A549 (cell line): Measurements from ENCODE around the gene ZNF100. TPM values are rescaled to one million over a fixed set of nuclear protein-coding genes. Genes with fewer than 3 reads are reported as not detected.
"Not testable (repeated sequence)": the region's sequence is repeated elsewhere in the genome, so short reads cannot be mapped to it uniquely, and the experiment has no call there.

Experiments
- ATAC-seq, 2 experiments: fragments of 200-7000 bp in 1 of 2; fragments of >200 bp in 1 of 2; cut with Nextera tagmentation in 1 of 2; cut with Tn5 transposase in 1 of 2; 3 replicates each; pipeline versions ENCODE4 v1.8.0 to v1.9.1; 2018 to 2020; ENCODE audit warnings: mild to moderate bottlenecking in 1 of 2, moderate library complexity in 1 of 2
- CTCF ChIA-PET: fragments of 300-600 bp; sonication (Branson Sonifier 250); formaldehyde crosslinking; extraction: SDS; loops from one replicate; lab custom pipeline; 2021; ENCODE audit warnings: antibody characterized with exemption, inconsistent platforms; lab: Yijun Ruan, JAX
- POLR2A ChIA-PET: fragments of 350-600 bp; formaldehyde crosslinking; extraction: SDS; loops from one replicate; lab custom pipeline; 2021; ENCODE audit warnings: antibody characterized with exemption, inconsistent platforms; lab: Yijun Ruan, JAX
- DNase-seq, 2 experiments: peaks; one replicate each; pipeline versions ENCODE4 v3.0.0 to v3.0.0-alpha.2; 2011 to 2016; ENCODE audit warnings: low read depth in 1 of 2, low spot score in 1 of 2
- FAIRE-seq: peaks from 2 replicates; lab custom pipeline; 2011; peaks lifted over from hg19 to GRCh38; lab: Jason Lieb, UNC
- H3K27ac ChIP-seq, 2 experiments: fragments of >200 bp; sonication (Bioruptor Twin); formaldehyde crosslinking; 3 replicates each; pipeline ENCODE4 v1.5.1; 2016 to 2017
- H3K4me1 ChIP-seq: fragments of >200 bp; sonication (Bioruptor Twin); formaldehyde crosslinking; 3 replicates; pipeline ENCODE4 v1.6.1; 2016
- H3K4me2 ChIP-seq: fragments of >200 bp; sonication (Bioruptor Twin); formaldehyde crosslinking; 3 replicates; pipeline ENCODE4 v1.6.1; 2016
- H3K4me3 ChIP-seq: fragments of >200 bp; sonication (Bioruptor Twin); formaldehyde crosslinking; 3 replicates; pipeline ENCODE4 v1.5.1; 2016
- H3K9me3 ChIP-seq: fragments of >200 bp; sonication (Bioruptor Twin); formaldehyde crosslinking; 3 replicates; pipeline ENCODE4 v1.6.1; 2016
- BHLHE40 ChIP-seq: IDR thresholded peaks from 2 replicates; pipeline ENCODE4 v1.6.1; 2012; ENCODE audit warnings: low read depth, low read length, inconsistent platforms
- CEBPB ChIP-seq, 2 experiments: fragments of >200 bp in 1 of 2; sonication (Bioruptor Twin) in 1 of 2; formaldehyde crosslinking in 1 of 2; IDR thresholded peaks; 2 replicates each; pipeline ENCODE4 v1.6.1; 2012 to 2016
- EHMT2 ChIP-seq: fragments of 200-600 bp; sonication (generic); IDR thresholded peaks from 2 replicates; pipeline ENCODE4 v1.6.1; 2016; ENCODE audit warnings: antibody characterized with exemption, low read depth, mild to moderate bottlenecking, moderate library complexity
- EP300 ChIP-seq, 2 experiments: fragments of >200 bp; sonication (Bioruptor Twin); formaldehyde crosslinking; IDR thresholded peaks; 2 replicates in 1 of 2; 3 replicates in 1 of 2; pipeline ENCODE4 v1.6.1; 2016 to 2017
- FOXS1 ChIP-seq: fragments of 250-450 bp; sonication (Bioruptor Pico); IDR thresholded peaks from 2 replicates; pipeline ENCODE4 v1.5.0; 2020; ENCODE audit warnings: mild to moderate bottlenecking, moderate library complexity
- HOXA7 ChIP-seq: fragments of 250-450 bp; sonication (Bioruptor Pico); IDR thresholded peaks from 2 replicates; pipeline ENCODE4 v1.5.0; 2020; ENCODE audit warnings: mild to moderate bottlenecking, moderate library complexity
- HOXB13 ChIP-seq: fragments of 250-450 bp; sonication (Bioruptor Pico); IDR thresholded peaks from 2 replicates; pipeline ENCODE4 v1.5.0; 2020; ENCODE audit warnings: low read depth, mild to moderate bottlenecking, moderate library complexity
- JUN ChIP-seq, 2 experiments: fragments of >200 bp; sonication (Bioruptor Twin); formaldehyde crosslinking; IDR thresholded peaks; 2 replicates in 1 of 2; 3 replicates in 1 of 2; pipeline ENCODE4 v1.6.1; 2016 to 2017
- JUNB ChIP-seq: fragments of >200 bp; sonication (Bioruptor Twin); formaldehyde crosslinking; IDR thresholded peaks from 2 replicates; pipeline ENCODE4 v1.6.1; 2016
- MAFK ChIP-seq: fragments of 450-650 bp; IDR thresholded peaks from 2 replicates; pipeline ENCODE4 v1.6.1; 2014; ENCODE audit not compliant: partially characterized antibody
- MYC ChIP-seq: IDR thresholded peaks from 2 replicates; pipeline ENCODE4 v1.6.1; 2012; ENCODE audit warnings: mild to moderate bottlenecking, inconsistent platforms, low read length, improper control_type of control experiment, borderline replicate concordance
- NPAS2 ChIP-seq: fragments of 250-450 bp; sonication (Bioruptor Pico); IDR thresholded peaks from 2 replicates; pipeline ENCODE4 v1.8.0; 2022; ENCODE audit warnings: mild to moderate bottlenecking, moderate library complexity, borderline replicate concordance
- PHF8 ChIP-seq: fragments of 200-600 bp; sonication (generic); IDR thresholded peaks from 2 replicates; pipeline ENCODE4 v1.6.1; 2016; ENCODE audit warnings: low read depth, mild to moderate bottlenecking, antibody characterized with exemption, moderate library complexity, borderline replicate concordance
- RAD21 ChIP-seq, 2 experiments: fragments of >200 bp in 1 of 2; sonication (Bioruptor Twin) in 1 of 2; formaldehyde crosslinking in 1 of 2; IDR thresholded peaks in 1 of 2; conservative IDR thresholded peaks in 1 of 2; 2 replicates in 1 of 2; 3 replicates in 1 of 2; pipeline ENCODE4 v1.6.1; 2012 to 2018; ENCODE audit warnings: inconsistent platforms in 1 of 2
- SMC3 ChIP-seq: fragments of >200 bp; sonication (Bioruptor Twin); formaldehyde crosslinking; IDR thresholded peaks from 3 replicates; pipeline ENCODE4 v1.6.1; 2018; ENCODE audit warnings: inconsistent platforms
- ZC3H11A ChIP-seq: fragments of 450-650 bp; IDR thresholded peaks from 2 replicates; pipeline ENCODE4 v1.6.1; 2014; ENCODE audit warnings: antibody characterized with exemption, mild to moderate bottlenecking
- ZFP36 ChIP-seq: fragments of 450-650 bp; IDR thresholded peaks from 2 replicates; pipeline ENCODE4 v1.6.1; 2014; ENCODE audit warnings: borderline replicate concordance; ENCODE audit not compliant: partially characterized antibody
- whole genome bisulfite sequencing: methylation state at CpG from one replicate; pipeline ENCODE4 v1.1.6; 2017; ENCODE audit errors: missing lambda C conversion rate; 5-methylcytosine and 5-hydroxymethylcytosine counted together
- polyA minus RNA-seq: library from RNA; depleted of rRNA, polyadenylated mRNA; stranded (reverse); fragments of >200 nt; gene quantifications from 2 replicates; pipeline ENCODE4 v1.2.3, GENCODE V29; 2011; rRNA and poly(A)+ RNA removed
- polyA plus RNA-seq, 4 experiments: library from polyadenylated mRNA; depleted of rRNA in 3 of 4; stranded (reverse); fragments of >200 nt; fragmentation: RNase III in 1 of 4; extraction: RNeasy Plus Mini Kit Qiagen cat#74134 plus additional on column Dnase treatment in 1 of 4; gene quantifications; 2 replicates in 3 of 4; 3 replicates in 1 of 4; pipeline ENCODE4 v1.2.3, GENCODE V29; 2011 to 2017
- TF ChIP-seq, protein P1 (sequence below): fragments of 150-350 bp; IDR thresholded peaks from 2 replicates; pipeline ENCODE4 v1.6.1; 2014; ENCODE audit warnings: low read depth, mild to moderate bottlenecking, low read length
- TF ChIP-seq, protein P2 (sequence below): IDR thresholded peaks from 2 replicates; pipeline ENCODE4 v1.6.1; 2012
- TF ChIP-seq, protein P3 (sequence below): fragments of 250-450 bp; sonication (Bioruptor Pico); IDR thresholded peaks from 2 replicates; pipeline ENCODE4 v1.5.0; 2021; ENCODE audit warnings: mild to moderate bottlenecking, moderate library complexity, borderline replicate concordance

ZNF100 gene
- polyA plus RNA-seq (2011; rRNA removed), result not detected in 2 replicates
- not detected in 2 replicates for polyA plus RNA-seq (2012; cell fraction: cytosol; rRNA removed)
- polyA plus RNA-seq (2012; cell fraction: nucleus; rRNA removed), result not detected in 2 replicates
- polyA plus RNA-seq (2017; fragmentation: RNase III; extraction: RNeasy Plus Mini Kit Qiagen cat#74134 plus additional on column Dnase treatment), result not detected in 3 replicates
- polyA minus RNA-seq, result not detected in 2 replicates

- no peak within 1 kb of the TSS for H3K4me2 ChIP-seq
- CTCF ChIA-PET, result no interaction called here
- TF ChIP-seq EP300 (IDR thresholded peaks at IDR 0.05) (no peak), ZFP36 (no peak), MYC (no peak)
- DNase-seq (no peak), FAIRE-seq (no peak), ATAC-seq (no peak)
- no peaks in the 10 kb centered on the region for H3K9me3 ChIP-seq
- no peak within 1 kb of the TSS for H3K4me3 ChIP-seq
- H3K27ac ChIP-seq, result no peak within 1 kb of the TSS
- WGBS, result 48% methylated on average over 17 of the region's 35 CpGs
- POLR2A ChIA-PET, result no interaction called here
- no peaks in the 10 kb centered on the region for H3K4me1 ChIP-seq
These were observed at the start of gene ZNF100 for GRCh38 chr19:21767065-21767800. Gene ZNF100 (minus strand): TSS chr19:21767579. CDS start chr19:21767429, 150 bp downstream.

DNA sequence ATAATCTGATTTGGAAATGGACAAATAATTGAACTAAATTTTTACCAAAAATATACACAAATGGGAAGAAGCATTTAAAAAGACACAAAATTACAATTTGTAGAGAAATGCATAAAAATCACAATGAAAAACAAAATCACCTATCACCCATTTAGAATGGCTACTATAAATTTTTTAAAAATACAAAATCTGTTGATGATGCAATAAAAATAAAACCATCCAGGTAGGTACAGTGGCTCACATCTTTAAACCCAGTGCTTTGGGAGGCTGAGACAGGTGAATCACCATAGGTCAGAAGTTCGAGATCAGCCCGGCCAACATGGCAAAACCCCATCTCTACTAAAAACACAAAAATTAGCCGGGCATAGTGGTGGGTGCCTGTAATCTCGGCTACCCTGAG, 45.1 kb upstream of the ZNF100 start:
- ATAC-seq (no peak), FAIRE-seq (no peak)
- H3K4me3 ChIP-seq, result no peak overlapping the region
- TF ChIP-seq JUNB (no peak), NPAS2 (CRISPR knock-in tag) (no peak)
- TF ChIP-seq, protein P1, sequence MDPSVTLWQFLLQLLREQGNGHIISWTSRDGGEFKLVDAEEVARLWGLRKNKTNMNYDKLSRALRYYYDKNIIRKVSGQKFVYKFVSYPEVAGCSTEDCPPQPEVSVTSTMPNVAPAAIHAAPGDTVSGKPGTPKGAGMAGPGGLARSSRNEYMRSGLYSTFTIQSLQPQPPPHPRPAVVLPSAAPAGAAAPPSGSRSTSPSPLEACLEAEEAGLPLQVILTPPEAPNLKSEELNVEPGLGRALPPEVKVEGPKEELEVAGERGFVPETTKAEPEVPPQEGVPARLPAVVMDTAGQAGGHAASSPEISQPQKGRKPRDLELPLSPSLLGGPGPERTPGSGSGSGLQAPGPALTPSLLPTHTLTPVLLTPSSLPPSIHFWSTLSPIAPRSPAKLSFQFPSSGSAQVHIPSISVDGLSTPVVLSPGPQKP, result no peak
- TF ChIP-seq, all 56 proteins: peak for 0
- Histone ChIP-seq H3K4me1 (no peaks in the 10 kb centered on the region), H3K9me3 (peaks cover 2% of the 10 kb centered on the region; the same call in 1 of the 3 replicates), H3K27ac (no peak overlapping the region), H3K4me2 (no peak overlapping the region)
- 0% methylated on average over 4 of the region's 4 CpGs for WGBS
- no peak for DNase-seq
- ChIA-PET POLR2A (no interaction called here), CTCF (no interaction called here)

- H3K4me1 ChIP-seq, H3K27ac ChIP-seq, FAIRE-seq, H3K4me2 ChIP-seq, POLR2A ChIA-PET, ATAC-seq, CTCF ChIA-PET, H3K9me3 ChIP-seq, H3K4me3 ChIP-seq, DNase-seq: not testable (repeated sequence)
- WGBS, result 19% methylated on average over 3 of the region's 3 CpGs
These were observed 41.1 kb upstream of the ZNF100 start for GRCh38 chr19:21808400-21809000.

- Histone ChIP-seq H3K4me1 (no peaks in the 10 kb centered on the region), H3K27ac (no peak overlapping the region), H3K9me3 (no peaks in the 10 kb centered on the region), H3K4me2 (no peak overlapping the region), H3K4me3 (no peak overlapping the region)
- CTCF ChIA-PET, result no interaction called here
- no peak for DNase-seq
- TF ChIP-seq HOXA7 (CRISPR knock-in tag) (no peak), MAFK (no peak), BHLHE40 (no peak)
- TF ChIP-seq, protein P1, result no peak
- POLR2A ChIA-PET, result no interaction called here
- 20% methylated on average over 5 of the region's 5 CpGs for WGBS
- no peak for ATAC-seq
- FAIRE-seq, result no peak
These were observed 22.2 kb upstream of the ZNF100 start for GRCh38 chr19:21789466-21790085.

GRCh38 chr19:21786936-21787335, 19.6 kb upstream of the ZNF100 start:
- Histone ChIP-seq H3K27ac (no peak overlapping the region), H3K4me1 (no peaks in the 10 kb centered on the region), H3K4me2 (no peak overlapping the region), H3K9me3 (no peaks in the 10 kb centered on the region), H3K4me3 (no peak overlapping the region)
- WGBS, result 57% methylated on average over 3 of the region's 3 CpGs
- DNase-seq (no peak), FAIRE-seq (no peak), ATAC-seq (no peak)
- POLR2A ChIA-PET, result no interaction called here
- CTCF ChIA-PET, result no interaction called here
- TF ChIP-seq SMC3 (no peak), EP300 (IDR thresholded peaks at IDR 0.05) (no peak), ZC3H11A (no peak), HOXB13 (CRISPR knock-in tag) (no peak), PHF8 (no peak), JUN (IDR thresholded peaks at IDR 0.05) (no peak), EHMT2 (no peak), FOXS1 (CRISPR knock-in tag) (no peak), RAD21 (conservative IDR thresholded peaks at IDR 0.05 in 1 of 2, IDR thresholded peaks at IDR 0.05 in 1 of 2) (no peak), CEBPB (IDR thresholded peaks at IDR 0.05) (no peak)
- TF ChIP-seq, protein P2, sequence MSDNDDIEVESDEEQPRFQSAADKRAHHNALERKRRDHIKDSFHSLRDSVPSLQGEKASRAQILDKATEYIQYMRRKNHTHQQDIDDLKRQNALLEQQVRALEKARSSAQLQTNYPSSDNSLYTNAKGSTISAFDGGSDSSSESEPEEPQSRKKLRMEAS, result no peak
- TF ChIP-seq, protein P3, sequence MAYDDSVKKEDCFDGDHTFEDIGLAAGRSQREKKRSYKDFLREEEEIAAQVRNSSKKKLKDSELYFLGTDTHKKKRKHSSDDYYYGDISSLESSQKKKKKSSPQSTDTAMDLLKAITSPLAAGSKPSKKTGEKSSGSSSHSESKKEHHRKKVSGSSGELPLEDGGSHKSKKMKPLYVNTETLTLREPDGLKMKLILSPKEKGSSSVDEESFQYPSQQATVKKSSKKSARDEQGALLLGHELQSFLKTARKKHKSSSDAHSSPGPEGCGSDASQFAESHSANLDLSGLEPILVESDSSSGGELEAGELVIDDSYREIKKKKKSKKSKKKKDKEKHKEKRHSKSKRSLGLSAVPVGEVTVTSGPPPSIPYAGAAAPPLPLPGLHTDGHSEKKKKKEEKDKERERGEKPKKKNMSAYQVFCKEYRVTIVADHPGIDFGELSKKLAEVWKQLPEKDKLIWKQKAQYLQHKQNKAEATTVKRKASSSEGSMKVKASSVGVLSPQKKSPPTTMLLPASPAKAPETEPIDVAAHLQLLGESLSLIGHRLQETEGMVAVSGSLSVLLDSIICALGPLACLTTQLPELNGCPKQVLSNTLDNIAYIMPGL (CRISPR knock-in tag), result no peak
